ENCODE results near the gene PRSS1.
"Not testable (repeated sequence)": the region's sequence is repeated elsewhere in the genome, so short reads cannot be mapped to it uniquely, and the experiment has no call there.

PRSS1 gene

GRCh38 chr7:142772051-142772450 lies 22.8 kb downstream of the PRSS1 start:
- no peak overlapping the region for H3K4me3 ChIP-seq (ENCODE audit: low read depth, low read length)
- no peak for TF ChIP-seq CTCF (IDR thresholded peaks at IDR 0.05; ENCODE audit: low read depth, low read length)

- no peak for TF ChIP-seq CTCF (IDR thresholded peaks at IDR 0.05; ENCODE audit: low read depth, low read length)
Observed at GRCh38 chr7:142772673-142773072, 23.4 kb downstream of the PRSS1 start.

GRCh38 chr7:142773230-142773629 lies 24.0 kb downstream of the PRSS1 start:
- TF ChIP-seq CTCF (IDR thresholded peaks at IDR 0.05; ENCODE audit: low read depth, low read length), result no peak
- H3K4me3 ChIP-seq (ENCODE audit: low read depth, low read length), result no peak overlapping the region

More at GRCh38 chr7:142772673-142773072, 23.4 kb downstream of the PRSS1 start:
- H3K4me3 ChIP-seq (ENCODE audit: low read depth, low read length), result no peak overlapping the region

- H3K4me3 ChIP-seq (ENCODE audit: low read depth, low read length), result no peak overlapping the region
- TF ChIP-seq CTCF (IDR thresholded peaks at IDR 0.05; ENCODE audit: low read depth, low read length), result no peak
Observed at GRCh38 chr7:142773937-142774744, 24.9 kb downstream of the PRSS1 start.

- H3K4me3 ChIP-seq (ENCODE audit: low read depth, low read length), result no peak overlapping the region
- no peak for TF ChIP-seq CTCF (IDR thresholded peaks at IDR 0.05; ENCODE audit: low read depth, low read length)
Observed at GRCh38 chr7:142774826-142775225, 25.6 kb downstream of the PRSS1 start.

GRCh38 chr7:142775351-142776115 lies 26.3 kb downstream of the PRSS1 start:
- H3K4me3 ChIP-seq (ENCODE audit: low read depth, low read length), result not testable (repeated sequence)

GRCh38 chr7:142776206-142776844 lies 27.1 kb downstream of the PRSS1 start:
- TF ChIP-seq CTCF (IDR thresholded peaks at IDR 0.05; ENCODE audit: low read depth, low read length), result no peak
- H3K4me3 ChIP-seq (ENCODE audit: low read depth, low read length), result no peak overlapping the region

GRCh38 chr7:142776845-142777225 lies 27.6 kb downstream of the PRSS1 start:
- H3K4me3 ChIP-seq (ENCODE audit: low read depth, low read length), result not testable (repeated sequence)
